ENCODE data around the gene SETD1A.

The SETD1A gene

DNA sequence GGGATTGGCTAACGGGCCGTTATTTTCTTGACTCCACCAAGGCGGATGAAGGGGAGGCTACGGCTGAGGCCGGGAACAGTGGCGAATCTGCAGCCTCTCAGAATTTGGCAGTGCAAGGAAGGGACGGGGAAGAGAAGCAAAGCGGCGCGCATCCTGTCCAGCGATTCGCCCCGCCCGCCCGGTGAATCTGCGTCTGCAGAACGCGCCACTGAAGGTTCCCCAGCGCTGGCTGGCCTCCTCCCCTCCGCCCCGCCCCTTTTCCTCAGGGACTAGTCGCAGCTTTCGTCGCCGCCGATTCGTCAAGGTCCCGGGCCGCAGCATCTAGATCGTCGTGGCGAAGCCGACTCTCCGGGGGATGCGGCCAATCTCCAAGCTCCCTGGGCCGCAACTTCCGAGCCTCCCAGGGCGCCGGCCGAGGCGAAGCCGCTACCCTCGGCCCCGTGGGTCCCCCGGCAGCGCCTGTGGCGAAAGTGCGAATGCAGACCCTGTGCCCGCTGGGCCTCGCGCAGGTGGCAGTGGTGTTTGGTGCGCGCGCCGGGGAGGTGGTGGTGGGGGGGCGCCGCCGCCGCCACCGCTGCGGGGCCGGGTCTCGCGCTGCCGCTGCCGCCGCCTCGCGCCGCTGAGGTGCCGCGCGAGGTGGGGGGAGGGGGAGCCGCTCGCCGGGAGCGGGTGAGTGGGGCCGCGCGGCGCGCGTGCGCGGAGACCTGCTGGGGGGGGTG lies at the start of gene SETD1A:
Gene SETD1A, plus strand, starts transcription at position 299 of the 719 bp plus-strand sequence. CDS start 978 bp downstream, outside the sequence.
- FAIRE-seq (no peak), DNase-seq (ENCODE audit: low spot score) (peak; percentile 92)

- DNase-seq (ENCODE audit: low spot score) (no peak), FAIRE-seq (no peak)
Observed at GRCh38 chr16:30910427-30911029, 47.0 kb upstream of the SETD1A start.

GRCh38 chr16:30912794-30913412 lies 44.7 kb upstream of the SETD1A start:
- FAIRE-seq: no peak
- no peak for DNase-seq (ENCODE audit: low spot score)

DNA sequence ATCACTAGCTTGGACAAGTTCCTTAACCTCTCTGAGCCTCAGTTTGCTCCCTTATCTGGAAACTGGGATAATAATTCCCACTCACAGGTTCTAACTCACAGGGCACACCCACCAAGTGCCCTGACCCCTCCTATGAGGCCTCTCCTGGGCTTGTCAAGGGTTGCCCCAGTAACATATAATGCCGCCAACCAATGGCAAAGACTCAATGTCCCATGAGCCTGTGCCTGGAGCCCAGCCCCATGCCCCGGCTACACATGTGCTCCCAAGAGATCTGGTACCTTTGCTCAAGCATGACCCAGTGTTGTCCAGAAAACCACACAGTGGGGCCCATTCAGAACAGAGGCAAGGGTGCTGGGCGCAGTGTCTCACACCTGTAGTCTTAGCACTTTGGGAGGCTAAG lies 42.7 kb upstream of the SETD1A start:
- no peak for DNase-seq (ENCODE audit: low spot score)
- no peak for FAIRE-seq

DNA sequence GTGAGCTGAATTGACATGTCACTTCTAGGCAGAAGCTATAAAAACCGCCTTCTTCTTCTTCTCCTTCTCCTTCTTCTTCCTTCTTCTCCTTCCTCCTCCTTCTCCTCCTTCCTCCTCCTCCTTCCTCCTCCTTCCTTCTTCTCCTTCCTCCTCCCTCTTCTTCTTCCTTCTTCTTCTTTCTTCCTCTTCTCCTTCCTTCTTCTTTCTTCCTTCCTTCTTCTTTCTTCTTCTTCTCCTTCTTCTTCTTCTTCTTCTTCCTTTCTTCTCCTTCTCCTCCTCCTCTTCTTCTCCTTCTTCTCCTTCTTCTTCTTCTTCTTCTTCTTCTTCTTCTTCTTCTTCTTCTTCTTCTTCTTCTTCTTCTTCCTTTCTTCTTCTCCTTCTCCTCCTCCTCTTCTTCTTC lies 38.9 kb upstream of the SETD1A start:
- no peak for DNase-seq (ENCODE audit: low spot score)
- no peak for FAIRE-seq

DNA sequence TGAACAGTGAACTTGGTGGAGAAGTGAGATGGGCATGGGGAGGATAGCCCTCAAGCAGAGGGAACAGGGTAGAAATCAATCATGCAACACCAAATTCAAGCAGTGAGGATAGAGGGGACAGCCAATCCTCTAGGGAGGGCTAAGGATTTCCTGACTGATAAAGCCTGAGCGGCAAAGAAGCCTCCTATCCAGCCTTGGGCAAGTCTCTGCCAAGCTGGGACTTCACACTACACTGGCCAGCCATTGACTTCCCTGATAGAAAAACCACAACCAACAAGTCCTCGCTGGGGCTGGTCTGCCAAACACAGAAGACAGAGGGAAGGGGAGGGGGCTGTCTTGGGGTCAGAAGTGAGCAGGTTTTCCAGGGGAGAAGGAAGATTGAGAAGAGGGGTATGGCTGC lies 36.7 kb upstream of the SETD1A start:
- no peak for FAIRE-seq
- no peak for DNase-seq (ENCODE audit: low spot score)

DNA sequence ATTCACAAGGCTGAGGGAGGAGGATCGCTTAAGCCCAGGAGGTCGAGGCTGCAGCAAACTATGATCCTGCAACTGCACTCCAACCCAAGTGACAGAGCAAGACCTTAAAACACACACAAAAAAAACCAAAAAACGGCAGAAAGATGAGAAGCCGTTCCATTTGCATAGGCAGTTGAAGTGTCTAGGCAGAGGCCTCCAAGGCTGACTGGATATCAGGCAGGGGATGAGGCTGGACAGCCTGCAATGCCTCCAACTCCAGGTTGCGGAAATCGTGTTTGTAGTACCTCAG lies 36.2 kb upstream of the SETD1A start:
- FAIRE-seq (no peak), DNase-seq (ENCODE audit: low spot score) (no peak)

- FAIRE-seq (no peak), DNase-seq (ENCODE audit: low spot score) (peak; percentile 70)
Observed at GRCh38 chr16:30921748-30922419, 35.7 kb upstream of the SETD1A start.

DNA sequence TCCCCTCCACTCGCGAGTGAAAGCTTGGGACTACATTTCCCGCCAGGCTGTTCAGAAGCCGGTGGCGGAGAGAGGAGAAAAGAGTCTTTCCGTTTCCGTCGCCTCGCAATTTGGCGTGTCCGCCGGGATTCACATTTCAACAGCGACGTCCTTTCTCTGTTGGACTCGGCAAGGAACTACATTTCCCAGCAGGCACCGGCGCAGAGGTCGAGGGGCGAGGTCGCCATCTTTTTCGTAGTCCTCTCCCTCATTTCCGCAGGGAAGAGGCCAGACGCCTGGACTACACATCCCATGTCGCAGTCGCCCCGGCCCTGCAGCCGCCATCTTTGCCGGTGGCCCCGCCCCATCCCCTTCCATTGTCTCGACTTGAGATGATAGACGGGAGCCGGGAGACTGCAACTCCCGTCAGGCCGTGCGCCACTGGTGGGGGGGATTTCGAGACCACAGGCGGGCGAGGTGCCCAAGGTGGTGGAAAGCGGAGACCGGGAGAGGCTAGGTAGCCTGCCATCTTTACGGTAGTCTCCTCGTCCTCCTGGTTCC lies 35.1 kb upstream of the SETD1A start:
- DNase-seq (ENCODE audit: low spot score): peak; percentile 91
- no peak for FAIRE-seq

DNA sequence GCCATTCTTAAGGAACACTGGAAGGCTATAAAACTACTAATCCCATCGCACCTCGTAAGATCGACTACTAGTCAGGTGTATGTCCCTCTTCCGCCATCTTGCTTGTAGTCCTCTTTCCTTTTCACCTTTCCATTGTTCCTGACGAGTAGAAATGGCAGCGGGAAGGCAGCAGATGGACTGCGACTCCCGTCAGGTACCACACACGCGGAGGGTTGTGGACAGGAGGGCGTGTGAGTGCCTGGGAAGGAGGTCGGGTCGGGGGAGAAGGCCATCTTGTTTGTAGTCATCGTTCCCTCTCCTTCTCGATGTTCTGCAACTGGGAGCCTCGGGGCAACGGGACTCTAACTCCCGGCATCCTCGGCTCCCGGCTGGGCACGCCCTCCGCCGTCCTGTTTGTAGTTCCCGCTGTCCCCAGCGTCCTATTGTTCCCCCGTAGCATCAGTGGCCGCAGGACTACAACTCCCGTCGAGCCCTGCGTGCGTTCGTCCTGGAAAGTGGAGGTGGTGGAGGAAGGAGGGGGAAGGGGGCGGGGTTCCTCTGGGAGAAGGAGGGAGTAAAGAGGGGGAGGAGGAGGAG lies 34.5 kb upstream of the SETD1A start:
- peak; percentile 93 for DNase-seq (ENCODE audit: low spot score)
- FAIRE-seq: peak; percentile 85

- FAIRE-seq: no peak
- DNase-seq (ENCODE audit: low spot score): no peak
Observed at GRCh38 chr16:30923554-30924075, 33.9 kb upstream of the SETD1A start, which contains the start of gene FBXL19. Gene FBXL19, plus strand, starts transcription at chr16:30923572. Its CDS starts 2,183 bp downstream, at chr16:30925755.

DNA sequence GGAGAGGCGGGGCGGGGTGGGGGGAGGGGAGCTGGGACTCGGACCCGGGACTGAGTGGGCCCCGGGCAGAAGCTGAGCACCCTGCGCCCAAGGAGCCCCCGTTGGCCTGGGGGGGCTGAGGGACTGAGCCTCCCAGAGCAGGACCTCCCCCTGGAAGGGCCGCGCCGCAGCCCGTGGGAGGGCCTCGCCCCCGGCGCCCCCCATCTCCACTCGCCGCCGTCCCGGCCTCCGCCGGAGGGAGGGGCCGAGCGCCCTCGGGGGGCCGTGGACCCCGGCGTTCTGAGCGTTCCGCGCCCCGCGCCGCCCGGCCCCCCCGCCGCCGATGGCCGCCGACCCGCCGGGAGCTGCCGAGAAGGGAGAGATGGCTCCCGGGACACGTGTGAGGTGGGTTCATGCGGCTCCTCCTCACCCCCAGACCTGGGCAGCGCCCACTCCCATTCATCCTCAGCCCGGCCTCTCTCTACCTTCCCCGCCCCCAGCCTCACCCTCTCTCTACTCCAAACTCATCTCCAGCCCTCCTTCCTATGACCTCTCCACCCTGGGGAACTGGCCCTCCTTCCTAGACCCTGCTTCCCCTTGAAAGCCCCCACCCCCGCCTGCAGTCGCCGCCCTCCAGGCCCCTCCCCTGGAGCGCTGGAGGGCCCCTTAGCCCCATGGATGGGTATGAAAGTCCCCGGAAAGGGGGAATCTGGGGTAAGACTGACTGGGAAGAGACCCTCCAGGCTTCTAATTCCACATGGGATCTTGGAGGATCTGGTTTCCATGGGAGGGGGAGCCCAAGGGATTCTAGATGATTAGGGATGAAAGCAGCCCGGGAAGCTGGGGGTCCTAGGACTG lies 33.3 kb upstream of the SETD1A start:
- FAIRE-seq: no peak
- no peak for DNase-seq (ENCODE audit: low spot score)

GRCh38 chr16:30924913-30925631 lies 32.5 kb upstream of the SETD1A start:
- FAIRE-seq: no peak
- no peak for DNase-seq (ENCODE audit: low spot score)

GRCh38 chr16:30925632-30925987 lies 31.9 kb upstream of the SETD1A start:
- DNase-seq (ENCODE audit: low spot score) (no peak), FAIRE-seq (no peak)

- FAIRE-seq (no peak), DNase-seq (ENCODE audit: low spot score) (no peak)
Observed at GRCh38 chr16:30925995-30926811, 31.4 kb upstream of the SETD1A start.

- DNase-seq (ENCODE audit: low spot score): no peak
- no peak for FAIRE-seq
Observed at GRCh38 chr16:30926937-30927788, 30.4 kb upstream of the SETD1A start.

- no peak for FAIRE-seq
- DNase-seq (ENCODE audit: low spot score): peak; percentile 58
Observed at GRCh38 chr16:30927789-30928378, 29.7 kb upstream of the SETD1A start.

DNA sequence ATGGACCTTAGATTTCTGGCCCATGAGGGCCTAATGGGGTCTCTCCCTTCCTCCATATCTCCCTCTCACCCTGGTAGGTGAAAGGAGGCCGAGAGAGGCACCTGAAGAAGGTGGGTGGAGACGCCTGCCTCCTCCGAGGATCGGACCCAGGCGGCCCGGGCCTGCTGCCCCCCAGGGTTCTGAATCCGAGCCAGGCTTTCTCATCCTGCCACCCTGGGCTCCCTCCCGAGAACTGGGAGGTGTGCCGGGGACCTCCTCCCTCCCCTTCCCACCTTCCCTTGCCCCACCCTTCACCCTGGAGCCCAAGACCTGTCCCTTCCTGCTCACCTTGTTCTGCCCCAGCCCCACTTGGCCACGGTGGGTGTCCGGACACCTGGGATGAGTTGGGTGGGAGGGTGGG lies 29.2 kb upstream of the SETD1A start:
- no peak for FAIRE-seq

More for the DNA sequence above, 29.2 kb upstream of the SETD1A start:
- no peak for DNase-seq (ENCODE audit: low spot score)

Measured in urothelium cell line (cell line).